ENCODE measurements around the gene CBLC. TPM values are rescaled to one million over a fixed set of nuclear protein-coding genes. Genes with fewer than 3 reads are reported as not detected.

The CBLC gene
- total RNA-seq, 1 donor from 2014 or later = not detected

DNA sequence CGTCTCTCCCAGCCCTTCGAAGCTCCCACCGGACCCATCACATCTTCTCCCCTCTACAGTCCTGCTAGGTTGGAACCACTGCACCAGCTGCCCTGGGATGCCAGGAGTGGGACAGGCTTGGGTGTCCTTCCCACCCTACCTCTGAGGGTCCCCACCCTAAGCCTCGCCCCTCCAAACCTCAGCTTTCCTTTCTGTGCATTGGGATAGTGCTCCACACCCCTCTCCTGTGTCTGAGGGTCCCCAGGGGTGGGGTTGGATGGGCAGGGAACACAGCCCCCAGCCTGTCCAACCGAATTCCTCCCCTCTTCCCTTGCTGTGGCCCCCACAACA, 31.1 kb upstream of the CBLC start:
- DNase-seq (ENCODE audit: low spot score) = no peak

DNA sequence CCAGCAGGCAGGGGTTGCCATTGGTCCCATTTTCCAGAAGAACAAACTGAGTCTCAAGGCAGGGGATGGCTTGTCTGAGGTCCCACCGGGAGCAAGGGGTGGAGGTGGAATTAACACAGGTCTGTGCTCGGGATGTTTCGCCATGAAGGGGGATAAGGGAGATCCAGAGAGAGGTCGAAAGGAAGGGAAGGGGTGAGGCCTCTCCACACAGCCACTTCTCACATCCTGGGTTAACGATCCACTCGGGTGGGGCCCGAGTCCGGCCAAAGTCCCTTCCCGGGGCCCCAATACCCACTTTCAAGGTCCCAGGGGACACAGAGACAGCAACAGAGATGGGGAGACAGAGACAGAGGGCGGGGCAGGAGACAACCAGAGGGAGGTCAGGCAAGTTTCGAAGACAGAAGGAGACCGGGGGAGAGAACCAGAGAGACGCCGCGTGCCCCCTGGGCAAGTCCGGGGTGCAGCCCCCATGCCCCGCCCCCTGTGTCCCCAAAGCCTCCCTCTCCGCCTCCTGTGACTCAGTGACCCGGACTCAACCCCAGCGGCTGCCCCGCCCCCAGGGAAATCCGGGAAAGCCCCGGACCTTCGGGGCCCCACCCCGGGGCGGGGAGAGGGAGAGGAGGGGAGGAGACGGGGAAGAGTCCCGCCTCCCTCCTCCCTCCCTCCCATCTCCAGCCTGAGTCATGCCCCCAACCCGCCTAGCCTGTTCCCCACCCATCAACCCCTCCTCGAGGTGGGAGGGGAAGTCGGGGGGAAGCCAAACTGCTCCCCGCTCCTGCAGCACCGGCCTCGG, 30.5 kb upstream of the CBLC start:
- peak; percentile 99 for DNase-seq (ENCODE audit: low spot score)

DNA sequence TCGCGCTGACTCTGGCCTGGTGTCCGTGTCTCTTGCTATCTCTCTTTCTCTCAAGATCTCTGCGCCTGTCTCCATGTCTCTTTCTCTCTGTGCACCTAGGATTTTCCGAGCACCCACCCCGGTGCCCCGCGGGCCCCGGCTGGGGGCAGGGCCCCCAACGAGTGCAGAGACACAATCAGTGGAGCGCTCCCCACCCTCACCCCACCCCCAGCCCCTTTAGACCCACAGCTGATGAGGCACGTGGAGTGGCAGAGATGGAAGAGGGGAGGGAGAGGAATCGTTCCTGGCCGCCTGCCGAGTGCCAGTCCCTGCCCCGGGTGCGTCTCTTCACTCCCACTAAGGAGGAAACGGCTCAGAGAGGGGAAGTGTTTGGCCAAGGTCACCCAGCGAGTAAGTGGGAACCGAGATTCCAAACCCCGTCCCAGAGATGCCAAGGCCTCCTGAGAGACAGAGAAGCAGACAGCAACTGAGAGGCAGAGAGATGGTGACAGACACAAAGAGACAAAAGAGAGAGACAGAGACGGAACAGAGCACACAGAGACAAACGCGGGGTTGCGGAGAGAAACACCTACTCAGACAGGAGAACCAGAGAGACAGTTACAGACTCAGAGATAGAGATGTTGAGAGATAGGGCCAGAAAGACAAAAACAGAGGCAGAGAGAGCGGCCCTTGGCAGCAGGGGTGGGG, 29.8 kb upstream of the CBLC start:
- peak; percentile 93 for DNase-seq (ENCODE audit: low spot score)

DNA sequence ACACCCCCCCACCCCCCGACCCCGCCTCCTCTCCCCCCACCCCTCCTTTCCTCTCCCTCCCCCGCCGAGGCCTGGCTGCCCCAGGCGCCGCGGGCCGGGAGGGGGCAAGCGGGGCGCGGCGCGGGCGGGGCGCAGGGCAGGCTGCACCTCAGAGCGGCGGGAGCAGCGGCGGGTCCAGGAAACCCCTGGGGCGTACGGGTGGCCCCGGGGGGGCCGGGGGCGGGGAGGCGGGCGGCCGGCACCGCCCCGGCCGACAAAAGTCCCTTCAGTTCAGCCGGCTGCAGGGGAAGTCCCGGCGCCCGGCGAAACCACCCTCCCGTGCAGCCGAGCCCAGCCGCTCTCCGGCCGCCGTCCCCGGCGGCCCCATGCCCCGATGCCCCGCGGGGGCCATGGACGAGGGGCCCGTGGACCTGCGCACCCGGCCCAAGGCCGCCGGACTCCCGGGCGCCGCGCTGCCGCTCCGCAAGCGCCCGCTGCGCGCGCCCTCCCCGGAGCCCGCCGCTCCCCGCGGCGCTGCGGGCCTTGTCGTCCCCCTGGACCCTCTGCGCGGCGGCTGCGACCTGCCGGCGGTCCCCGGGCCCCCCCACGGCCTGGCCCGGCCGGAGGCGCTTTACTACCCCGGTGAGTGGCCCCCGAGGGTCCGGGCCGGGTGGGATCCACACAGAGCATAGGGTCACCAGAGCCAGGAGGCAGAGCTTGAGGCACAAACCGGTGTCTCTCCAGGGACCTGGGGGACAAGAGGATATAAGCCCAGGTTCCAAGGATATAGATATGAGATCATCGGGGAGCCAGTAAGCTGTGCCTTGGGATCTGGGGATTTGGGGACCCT, 29.1 kb upstream of the CBLC start, which contains the start of gene BCL3:
BCL3 (plus strand) TSS at position 283 of the 829 bp plus-strand sequence; CDS start at position 366, 83 bp downstream.
- peak; percentile 94 for DNase-seq (ENCODE audit: low spot score)

DNA sequence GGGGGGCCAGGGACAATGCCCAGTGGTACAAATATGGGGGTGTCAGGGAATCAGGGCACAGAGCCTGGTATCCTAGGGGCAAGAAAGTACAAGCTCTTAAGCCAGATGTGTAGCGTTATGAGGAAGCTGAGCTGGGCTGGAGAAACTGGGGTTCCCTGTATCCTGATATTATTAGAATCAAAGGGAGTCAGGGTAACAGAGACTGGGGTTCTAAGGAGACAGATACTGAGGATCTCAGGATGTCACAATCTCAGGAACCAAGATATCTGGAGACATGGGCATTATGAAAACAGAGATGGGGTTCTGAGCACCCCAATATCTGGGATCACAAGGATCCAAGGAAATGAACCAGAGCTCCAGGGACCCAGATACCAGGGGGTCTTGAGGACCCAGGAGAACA, 28.4 kb upstream of the CBLC start:
- no peak for DNase-seq (ENCODE audit: low spot score)

DNA sequence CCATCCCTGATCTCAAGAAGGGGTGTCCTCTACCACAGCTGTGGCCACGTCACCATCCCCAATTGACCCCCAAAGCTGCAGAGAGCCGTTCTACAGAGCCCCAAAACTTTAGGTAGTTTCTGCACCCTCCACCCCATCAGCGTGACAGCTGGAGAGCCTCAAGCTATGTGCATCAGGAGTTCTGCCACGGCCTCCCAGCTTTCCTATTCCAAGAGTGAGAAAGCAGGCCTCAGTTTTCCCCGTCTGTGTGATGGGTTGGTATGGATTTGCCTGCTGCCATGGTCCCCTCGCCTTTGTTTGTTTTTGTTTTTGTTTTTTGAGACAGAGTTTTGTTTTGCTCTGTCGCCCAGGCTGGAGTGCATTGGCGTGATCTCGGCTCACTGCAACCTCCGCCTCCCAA, 27.7 kb upstream of the CBLC start:
- DNase-seq (ENCODE audit: low spot score) = no peak

DNA sequence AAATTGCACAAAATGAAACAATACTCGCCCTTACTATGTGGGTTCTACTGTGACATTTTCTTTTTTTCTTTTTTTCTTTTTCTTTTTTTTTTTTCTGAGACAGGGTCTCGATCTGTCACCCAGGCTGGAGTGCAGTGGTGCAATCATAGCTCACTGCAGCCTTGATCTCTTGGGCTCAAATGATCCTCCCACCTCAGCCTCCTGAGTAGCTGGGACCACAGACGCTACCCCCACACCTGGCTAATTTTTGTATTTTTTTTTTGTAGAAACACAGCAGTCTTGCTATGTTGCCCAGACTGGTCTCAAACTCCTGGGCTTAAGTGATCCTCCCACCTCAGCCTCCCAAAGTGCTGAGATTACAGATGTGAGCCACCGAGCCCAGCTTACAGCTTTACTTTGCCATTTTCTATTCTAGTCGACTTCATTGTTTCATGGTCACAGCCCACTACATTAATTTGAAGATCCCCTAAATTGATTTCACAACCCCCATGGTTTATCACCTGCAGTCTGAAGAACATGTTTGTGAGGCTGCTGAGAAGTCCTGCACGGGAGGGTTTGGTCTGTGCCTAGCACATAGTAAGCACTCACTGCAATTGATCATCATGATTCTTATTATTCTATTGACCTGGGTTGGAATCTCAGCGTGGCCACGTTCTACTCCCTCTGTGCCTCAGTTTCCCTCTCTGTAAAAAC, 25.4 kb upstream of the CBLC start:
- no peak for DNase-seq (ENCODE audit: low spot score)

DNA sequence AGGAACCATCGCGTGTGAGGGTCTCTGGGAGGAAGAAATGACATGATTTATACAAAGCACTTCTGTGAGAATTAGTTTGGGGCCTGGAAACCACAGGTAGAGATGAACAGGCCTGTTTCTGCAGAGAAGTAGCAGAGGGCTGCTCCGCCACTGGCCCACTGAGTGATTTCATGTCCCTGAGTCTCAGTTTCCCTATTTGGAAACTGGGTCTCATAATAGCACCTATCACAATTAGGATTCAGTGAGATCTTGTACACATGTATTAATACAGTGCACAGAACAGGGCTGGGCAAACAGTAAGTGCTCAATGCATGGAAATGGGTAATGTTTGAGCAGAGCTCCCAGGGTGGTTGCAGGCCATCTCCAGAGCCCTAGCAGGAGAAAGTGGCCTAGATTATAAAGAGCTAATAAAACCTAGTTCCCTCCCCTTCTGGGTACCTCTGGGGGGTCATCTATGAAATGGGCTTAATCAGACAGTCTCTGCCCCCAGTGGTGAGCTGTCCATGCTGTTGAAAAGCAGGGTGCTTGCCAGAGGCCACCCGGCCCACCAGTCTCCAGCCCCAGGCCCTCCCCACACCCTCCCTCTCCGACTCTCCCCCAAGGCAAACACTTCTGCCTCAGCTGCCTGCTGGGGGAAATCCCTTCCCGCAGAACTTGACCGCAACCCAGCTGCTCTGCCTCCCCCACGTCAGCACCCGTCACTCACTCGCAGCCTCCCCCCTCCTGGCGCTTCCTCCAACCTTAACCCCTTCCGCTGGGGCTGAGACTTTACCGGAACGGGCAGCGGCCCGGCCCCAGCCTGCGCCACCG, 24.7 kb upstream of the CBLC start:
- peak; percentile 96 for DNase-seq (ENCODE audit: low spot score)

DNA sequence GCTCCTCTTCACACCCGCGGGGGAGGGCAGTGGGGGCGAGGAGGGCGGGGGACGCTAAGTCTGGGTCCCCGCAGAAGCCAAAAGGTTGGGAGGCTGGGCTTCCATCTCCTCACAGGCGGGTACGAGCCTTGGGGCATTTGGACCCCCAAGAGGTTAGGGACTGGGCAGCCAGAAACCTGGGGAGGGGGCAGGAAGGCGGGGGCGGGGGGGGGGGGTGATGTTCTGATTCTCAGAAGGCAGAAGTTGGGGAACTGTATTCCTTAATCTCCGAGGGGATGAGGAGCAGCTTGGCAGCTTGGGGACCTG, 24.1 kb upstream of the CBLC start:
- no peak for DNase-seq (ENCODE audit: low spot score)

DNA sequence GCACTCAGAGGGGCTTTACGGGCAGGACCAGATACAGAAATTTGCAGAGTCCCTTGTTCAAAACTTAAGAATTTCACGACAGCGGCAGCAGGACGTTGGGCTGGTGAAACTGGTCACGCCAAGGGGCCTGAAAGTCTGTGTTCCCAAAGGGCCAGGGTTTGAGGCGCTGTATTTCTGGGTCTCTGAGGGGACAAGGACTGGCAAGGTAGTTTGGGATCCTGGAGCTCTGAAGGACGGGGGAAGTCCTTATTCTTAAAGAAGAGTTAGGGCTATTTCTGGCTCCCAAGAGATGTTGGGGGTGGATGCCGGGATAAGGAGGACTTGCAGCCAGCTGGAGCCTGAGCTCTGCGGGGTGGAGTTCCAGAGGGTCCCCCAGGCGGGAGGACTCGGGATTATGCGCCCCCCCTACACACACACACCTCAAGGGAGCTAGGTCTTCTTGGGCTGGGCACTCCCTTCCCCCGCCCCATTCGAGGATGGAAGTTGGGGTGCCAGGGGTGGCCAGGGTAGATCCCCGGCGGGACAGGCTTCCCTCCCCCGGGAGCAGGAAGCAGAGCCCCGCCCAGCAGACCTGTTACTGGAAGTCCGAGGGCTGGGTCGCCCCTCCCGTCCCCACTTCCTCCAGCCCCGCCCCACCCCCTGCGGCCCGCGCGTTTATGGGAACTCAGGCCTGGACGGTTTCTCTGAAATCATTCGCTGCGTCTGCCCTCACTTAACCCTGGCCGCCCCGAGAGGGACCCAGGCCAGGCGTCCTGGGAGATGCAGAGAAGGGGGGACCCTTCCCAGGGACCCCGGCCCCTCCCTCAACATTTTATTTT, 23.5 kb upstream of the CBLC start:
- peak; percentile 98 for DNase-seq (ENCODE audit: low spot score)

DNA sequence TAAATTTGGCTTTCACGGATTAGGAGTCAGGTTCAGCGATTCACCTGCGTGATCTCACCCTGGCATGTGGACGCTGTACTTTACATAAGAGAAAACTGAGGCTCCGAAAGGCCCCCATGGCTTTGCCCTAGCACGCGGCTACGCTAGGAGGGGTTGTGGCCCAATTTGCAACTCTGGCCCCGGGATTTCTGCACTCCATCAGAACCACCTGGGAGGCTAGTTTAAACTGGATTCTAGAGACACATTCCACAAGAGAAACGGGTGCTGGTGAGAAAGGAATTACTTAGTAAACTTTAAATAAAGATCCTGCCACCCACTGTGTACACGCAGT, 23.0 kb upstream of the CBLC start:
- no peak for DNase-seq (ENCODE audit: low spot score)

DNA sequence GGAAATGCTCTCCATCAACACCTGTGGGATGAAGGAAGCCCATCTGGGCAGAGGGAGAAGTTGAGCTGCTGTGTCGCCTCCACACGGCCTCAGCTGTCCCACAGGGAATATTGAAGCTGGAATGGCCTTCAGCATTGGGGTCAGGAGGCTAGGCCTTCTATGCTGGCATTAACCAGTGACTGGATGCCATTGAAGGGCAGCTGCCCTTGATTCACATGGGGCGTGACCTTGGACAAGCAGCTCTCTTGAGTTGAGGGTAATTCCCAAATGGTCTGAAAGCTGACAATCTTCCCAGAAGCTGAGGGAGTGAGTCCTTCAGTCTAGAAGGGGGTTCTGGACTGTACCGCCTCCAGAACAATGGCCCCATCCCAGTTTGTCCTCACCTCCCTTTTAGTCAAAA, 22.5 kb upstream of the CBLC start:
- DNase-seq (ENCODE audit: low spot score) = no peak

DNA sequence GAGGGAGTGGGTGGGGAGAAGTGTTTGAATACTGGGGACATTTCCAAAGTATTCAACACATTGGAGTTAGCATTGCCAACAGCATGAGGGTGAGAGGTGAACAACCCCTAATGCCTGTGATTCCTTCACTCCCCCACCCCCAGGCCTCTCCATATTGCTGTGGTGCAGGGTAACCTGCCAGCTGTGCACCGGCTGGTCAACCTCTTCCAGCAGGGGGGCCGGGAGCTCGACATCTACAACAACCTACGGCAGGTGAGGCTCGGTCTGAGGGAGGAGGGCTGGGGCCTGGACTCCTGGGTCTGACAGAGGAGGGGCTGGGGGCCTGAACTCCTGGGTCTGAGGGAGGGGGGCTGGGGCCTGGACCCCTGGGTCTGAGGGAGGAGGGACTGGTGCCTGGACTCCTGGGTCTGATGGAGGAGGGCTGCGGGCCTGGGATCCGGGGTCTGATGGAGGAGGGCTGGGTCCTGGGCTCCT, 21.6 kb upstream of the CBLC start:
- no peak for DNase-seq (ENCODE audit: low spot score)

DNA sequence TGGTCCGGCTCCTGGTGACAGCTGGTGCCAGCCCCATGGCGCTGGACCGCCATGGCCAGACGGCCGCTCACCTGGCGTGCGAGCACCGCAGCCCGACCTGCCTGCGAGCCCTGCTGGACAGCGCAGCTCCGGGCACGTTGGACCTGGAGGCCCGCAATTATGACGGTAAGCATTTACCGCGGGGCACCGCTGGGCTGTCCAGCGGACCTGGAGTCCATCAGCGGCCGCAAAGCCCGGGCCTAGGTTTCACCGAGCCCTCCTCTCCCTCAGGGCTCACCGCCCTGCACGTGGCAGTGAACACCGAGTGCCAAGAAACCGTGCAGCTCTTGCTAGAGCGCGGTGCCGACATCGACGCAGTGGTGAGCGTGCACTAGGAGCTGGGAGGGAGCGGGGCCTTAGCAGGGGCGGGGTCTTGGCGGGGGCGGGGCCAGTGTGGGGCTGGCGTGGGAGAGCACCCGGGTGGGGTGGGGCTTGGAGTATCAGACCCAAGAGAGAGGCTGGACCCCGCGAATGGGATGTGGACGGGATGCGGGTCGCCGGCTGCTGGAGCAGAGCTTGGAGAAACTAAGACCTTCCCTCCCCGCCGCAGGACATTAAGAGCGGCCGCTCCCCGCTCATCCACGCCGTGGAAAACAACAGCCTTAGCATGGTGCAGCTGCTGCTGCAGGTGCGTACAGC, 20.5 kb upstream of the CBLC start:
- no peak for DNase-seq (ENCODE audit: low spot score)

DNA sequence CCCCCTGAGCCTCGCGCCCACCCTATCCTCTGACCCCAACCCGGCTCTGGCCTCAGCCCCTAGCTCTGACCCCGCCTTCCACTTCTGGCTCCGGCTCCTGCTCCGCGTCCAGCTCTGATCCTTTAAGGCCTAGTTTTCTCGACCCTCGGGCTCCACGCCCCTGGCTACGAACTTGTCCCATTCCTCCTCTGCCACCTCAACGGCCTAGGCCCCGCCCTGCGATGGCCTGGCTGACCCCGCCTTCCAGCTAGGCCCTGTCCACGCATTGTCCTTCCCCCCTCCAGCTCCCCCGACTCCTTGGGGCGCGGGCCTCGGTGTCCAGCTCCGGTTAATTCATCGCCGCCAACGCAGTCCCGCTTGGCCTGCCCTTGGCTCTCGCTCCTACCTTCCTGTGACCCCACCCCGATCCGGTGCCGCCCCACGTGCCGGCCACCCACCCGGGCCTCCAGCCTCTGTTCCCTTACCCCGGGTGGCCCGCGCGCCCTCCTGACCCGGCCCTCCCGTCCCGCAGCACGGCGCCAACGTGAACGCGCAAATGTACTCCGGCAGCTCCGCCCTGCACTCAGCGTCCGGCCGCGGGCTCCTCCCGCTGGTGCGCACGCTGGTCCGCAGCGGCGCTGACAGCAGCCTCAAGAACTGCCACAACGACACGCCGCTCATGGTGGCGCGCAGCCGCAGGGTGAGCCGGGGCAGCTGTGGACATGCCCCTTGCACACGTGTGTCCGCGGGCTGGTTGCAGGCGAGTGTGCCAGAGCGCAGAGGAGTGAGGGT, 19.8 kb upstream of the CBLC start:
- DNase-seq (ENCODE audit: low spot score) = peak; percentile 94

DNA sequence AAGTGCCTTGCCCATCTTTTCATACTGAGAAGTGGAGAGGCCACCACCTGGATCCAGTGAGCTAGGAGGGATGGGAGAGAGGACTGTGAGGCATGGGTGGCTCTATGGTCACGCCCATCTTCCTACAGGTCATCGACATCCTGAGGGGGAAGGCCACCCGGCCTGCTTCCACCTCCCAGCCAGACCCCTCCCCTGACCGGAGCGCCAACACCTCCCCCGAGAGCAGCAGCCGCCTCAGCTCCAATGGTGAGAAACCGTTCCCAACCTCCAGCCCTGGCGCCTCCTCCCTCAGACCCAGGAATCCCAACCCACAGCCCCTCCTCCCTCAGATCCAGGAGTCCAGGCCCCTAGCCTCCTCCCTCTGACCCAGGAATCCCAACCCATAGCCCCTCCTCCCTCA, 19.1 kb upstream of the CBLC start:
- DNase-seq (ENCODE audit: low spot score) = no peak

DNA sequence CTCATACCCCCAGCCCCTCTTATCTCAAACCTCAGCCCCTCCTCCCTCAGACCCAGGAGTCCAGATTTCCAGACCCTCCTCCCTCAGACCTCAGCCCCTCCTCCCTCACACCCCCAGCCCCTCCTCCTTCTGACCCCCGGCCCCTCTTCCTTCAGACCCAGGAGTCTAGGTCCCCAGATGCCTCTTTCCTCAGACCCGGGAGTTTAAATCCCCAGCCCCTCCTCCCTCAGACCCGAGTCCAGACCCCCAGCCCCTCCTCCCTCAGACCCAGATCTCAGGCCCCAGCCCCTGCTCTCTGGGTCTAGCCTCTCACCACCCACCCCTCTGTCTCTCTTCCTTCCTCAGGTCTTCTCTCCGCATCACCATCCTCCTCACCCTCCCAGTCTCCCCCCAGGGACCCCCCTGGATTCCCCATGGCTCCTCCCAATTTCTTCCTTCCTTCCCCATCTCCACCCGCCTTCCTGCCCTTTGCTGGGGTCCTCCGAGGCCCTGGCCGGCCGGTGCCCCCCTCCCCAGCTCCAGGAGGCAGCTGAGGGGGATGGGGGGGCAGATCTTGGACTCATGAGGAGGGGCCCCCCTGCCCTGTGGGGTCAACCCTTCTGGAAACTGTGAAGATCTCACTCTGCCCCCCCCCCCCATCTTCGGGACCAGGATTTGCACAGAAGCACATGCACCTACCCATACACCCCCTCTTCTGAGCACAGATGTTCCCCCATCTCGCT, 18.4 kb upstream of the CBLC start:
- no peak for DNase-seq (ENCODE audit: low spot score)

DNA sequence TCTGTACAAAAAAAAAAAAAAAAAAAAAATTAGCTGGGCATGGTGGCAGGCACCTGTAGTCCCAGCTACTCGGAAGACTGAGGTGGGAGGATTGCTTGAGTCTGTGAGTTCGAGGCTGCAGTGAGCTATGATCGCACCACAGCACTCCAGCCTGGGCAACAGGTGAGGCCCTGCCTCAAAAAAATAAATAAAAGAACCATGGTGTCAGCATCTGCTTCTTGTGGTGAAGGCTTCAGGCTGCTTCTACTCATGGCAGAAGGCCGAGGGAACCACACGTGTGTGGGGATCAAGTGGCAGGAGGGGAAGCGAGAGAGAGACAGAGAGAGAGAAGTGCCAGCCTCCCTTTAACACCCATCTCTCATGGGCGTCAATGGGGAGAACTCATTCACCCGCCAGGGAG, 15.7 kb upstream of the CBLC start:
- DNase-seq (ENCODE audit: low spot score) = no peak
